B cell (primary cell): Measurements from ENCODE around the gene PPAN.

Experiments
- EZH2 ChIP-seq: IDR thresholded peaks from 2 replicates; pipeline ENCODE4 v1.6.1; 2012; ENCODE audit warnings: borderline replicate concordance, low read depth, mild to moderate bottlenecking, moderate library complexity, low read length; ENCODE audit not compliant: insufficient read depth, poor library complexity, severe bottlenecking
- TF ChIP-seq, protein P1 (sequence below): fragments of 200-600 bp; IDR thresholded peaks from one replicate; pipeline ENCODE4 v1.8.0; 2022; ENCODE audit warnings: antibody characterized with exemption, mild to moderate bottlenecking

GRCh38 chr19:10110076-10110971 lies 4.2 kb downstream of the PPAN start:
- TF ChIP-seq EZH2, result no peak
- TF ChIP-seq, protein P1, sequence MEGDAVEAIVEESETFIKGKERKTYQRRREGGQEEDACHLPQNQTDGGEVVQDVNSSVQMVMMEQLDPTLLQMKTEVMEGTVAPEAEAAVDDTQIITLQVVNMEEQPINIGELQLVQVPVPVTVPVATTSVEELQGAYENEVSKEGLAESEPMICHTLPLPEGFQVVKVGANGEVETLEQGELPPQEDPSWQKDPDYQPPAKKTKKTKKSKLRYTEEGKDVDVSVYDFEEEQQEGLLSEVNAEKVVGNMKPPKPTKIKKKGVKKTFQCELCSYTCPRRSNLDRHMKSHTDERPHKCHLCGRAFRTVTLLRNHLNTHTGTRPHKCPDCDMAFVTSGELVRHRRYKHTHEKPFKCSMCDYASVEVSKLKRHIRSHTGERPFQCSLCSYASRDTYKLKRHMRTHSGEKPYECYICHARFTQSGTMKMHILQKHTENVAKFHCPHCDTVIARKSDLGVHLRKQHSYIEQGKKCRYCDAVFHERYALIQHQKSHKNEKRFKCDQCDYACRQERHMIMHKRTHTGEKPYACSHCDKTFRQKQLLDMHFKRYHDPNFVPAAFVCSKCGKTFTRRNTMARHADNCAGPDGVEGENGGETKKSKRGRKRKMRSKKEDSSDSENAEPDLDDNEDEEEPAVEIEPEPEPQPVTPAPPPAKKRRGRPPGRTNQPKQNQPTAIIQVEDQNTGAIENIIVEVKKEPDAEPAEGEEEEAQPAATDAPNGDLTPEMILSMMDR, result no peak
